Measurements from ENCODE around the gene CELA3A.

DNA sequence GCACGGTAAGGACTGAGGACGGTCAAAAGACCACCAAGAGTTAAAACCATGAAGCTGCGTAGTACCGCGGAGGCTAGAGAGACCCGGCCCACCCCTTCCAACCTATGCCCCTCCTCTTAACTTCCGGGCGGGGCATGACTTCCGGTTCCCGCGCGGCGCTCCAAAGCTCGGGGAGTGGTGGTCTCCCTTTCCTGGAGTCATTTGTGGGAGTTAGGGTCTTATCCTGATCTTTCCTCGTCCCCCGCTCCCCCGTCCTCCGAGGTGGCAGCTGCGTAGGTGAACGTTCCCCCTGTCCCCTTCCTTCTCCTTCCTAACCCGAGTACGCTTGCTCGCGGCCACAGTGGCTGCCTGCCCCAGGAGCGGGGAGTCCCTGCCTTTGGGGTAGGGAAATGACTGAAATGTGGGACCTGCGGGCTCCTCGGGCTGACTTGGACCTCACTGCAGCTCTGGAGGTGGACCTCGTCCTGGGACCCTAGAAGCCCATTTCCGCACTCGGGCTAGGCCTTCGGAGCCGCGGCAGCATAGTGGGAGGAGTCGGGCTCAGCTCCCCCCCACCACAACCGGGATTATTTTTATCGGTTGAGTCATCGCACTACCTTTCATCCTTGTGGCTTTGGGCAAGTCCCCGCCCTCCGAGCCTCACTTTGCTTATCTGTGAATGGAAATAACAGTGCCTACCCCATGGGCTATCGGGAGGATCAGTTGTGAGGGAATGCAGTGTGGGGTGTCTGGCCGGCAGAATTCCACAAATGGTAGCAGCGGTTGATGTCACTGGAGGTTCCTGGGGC is 24.1 kb downstream of the CELA3A start:
- TF ChIP-seq, protein P1, sequence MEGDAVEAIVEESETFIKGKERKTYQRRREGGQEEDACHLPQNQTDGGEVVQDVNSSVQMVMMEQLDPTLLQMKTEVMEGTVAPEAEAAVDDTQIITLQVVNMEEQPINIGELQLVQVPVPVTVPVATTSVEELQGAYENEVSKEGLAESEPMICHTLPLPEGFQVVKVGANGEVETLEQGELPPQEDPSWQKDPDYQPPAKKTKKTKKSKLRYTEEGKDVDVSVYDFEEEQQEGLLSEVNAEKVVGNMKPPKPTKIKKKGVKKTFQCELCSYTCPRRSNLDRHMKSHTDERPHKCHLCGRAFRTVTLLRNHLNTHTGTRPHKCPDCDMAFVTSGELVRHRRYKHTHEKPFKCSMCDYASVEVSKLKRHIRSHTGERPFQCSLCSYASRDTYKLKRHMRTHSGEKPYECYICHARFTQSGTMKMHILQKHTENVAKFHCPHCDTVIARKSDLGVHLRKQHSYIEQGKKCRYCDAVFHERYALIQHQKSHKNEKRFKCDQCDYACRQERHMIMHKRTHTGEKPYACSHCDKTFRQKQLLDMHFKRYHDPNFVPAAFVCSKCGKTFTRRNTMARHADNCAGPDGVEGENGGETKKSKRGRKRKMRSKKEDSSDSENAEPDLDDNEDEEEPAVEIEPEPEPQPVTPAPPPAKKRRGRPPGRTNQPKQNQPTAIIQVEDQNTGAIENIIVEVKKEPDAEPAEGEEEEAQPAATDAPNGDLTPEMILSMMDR (conservative IDR thresholded peaks at IDR 0.05; ENCODE audit: low read length) = no peak
- no peak for TF ChIP-seq EZH2phosphoT487 (IDR thresholded peaks at IDR 0.05; ENCODE audit: borderline replicate concordance, low read depth, low read length)
